HG03196 (cell line): Measurements from ENCODE around the gene SMPD2.
A peak's percentile ranks its signal among the peaks of the same experiment; 100 is the strongest.

Experiments
- ATAC-seq: cut with Tn5 transposase; IDR thresholded peaks from one replicate; pipeline ENCODE4 v1.9.1; 2021; ENCODE audit not compliant: unreplicated experiment

Gene SMPD2

DNA sequence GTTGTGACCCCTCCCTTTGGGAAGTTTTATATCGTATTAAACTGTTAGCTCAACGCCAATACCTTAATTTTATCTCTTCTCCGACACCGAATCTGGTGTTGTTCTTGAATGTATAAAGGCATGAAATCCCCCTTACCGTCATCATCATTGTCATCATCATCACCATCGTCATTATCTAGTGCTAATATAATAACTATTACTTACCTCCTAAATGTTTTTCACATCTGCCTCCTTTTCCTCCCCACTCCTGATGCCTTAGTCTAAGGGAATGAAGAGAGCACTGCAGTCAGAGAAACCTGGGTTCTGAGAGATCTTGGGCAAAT lies 43.2 kb downstream of the SMPD2 start:
- ATAC-seq = peak; percentile 10

DNA sequence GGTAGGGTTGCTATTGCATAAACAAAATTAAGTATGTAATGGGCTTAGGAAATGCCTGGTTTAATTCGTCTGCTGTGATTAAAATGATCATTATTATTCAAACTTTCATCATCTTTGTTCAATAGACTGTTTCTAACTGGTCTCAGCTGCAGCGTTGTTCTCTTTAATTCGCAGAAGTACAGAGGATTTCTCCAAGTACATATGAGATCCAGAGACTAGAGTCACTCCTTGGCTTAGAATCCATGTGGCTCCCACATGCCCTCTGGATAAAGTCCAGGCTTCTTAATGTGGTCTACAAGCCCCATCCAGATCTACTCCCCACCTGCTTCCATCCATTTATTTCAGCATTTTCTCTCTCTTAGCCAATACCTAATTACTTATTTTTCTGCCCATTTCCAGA lies 43.6 kb downstream of the SMPD2 start:
- ATAC-seq = no peak

DNA sequence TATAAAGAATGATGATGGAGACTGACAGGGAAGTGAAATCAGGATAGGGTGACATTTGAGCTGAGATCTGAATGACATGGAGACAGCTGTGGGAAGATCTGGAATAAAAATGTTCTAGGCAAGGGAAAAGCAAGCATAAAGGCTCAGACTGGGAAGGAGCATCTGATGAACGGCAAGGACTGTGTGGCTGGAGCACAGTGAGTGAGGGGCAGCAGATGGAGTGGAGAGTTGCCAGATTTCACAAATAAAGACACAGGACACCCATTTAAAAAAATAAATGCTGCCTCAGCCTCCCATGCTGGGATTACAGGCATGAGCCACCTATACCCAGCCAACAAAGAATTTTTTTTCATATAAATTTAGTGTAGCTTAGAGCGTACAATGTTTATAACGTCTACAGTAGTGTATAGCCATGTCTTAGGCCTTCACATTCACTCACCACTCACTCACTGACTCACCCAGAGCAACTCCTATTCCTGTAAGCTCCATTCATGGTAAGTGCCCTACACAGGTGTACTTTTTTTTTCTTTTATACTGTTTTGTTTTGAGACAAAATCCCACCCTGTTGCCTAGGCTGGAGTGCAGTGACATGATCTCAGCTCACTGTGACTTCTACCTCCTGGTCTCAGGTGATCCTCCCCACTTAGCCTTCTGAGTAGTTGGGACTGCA lies 44.9 kb downstream of the SMPD2 start:
- ATAC-seq = no peak

DNA sequence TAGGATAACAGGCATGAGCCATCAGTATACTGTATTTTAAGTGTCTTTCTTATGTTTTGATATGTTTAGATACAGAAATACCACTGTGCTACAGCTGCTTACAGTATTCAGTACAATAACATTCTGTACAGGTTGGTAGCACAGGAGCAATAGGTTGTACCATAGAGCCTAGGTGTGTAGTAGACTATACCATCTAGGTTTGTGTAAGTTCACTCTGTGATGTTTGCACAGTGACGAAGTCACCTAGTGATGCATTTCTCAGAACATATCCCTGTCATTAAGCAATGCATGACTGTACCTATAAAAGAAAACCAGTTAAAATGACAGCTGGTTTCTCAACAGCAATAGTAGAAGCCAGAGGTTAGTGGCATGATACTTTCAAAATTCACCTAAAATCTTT lies 45.5 kb downstream of the SMPD2 start:
- no peak for ATAC-seq

DNA sequence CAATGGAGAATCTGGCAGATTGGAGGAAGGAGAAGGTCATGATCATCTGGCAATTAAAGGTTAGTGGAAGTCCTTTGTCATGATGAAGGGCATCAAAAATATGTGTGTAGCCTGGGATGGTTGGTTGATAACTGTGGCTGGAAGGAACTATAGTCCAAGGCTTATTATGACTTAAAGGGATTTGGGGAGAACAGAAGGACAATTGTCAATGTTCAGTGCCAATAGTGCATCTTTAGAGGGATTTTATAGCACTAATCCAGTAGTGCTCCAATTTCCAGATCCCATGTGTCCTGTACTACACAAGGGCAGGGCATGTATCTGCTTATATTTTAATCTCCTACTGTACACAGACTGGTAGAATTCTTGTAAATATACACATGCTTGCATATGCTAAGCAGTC lies 47.5 kb downstream of the SMPD2 start:
- ATAC-seq = no peak

DNA sequence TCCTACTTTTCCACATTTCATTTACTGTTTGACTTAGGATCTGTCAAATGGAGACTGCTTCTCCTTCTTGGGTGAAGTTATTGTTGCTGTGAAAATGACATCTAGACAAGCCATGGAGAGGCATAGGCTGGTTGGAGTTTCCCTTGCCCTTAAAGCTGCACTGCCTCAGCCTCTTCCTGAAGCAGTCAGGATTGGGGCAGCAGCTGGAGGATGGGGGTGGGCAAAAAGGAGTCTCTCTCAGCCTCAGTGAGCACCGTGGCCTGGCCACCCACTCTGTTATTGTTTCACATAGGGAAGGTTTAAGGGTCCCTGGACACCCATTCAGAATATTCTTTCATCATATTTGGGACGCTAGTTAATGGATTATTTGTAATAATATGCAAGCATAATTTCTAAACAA lies 50.2 kb downstream of the SMPD2 start:
- ATAC-seq = no peak

DNA sequence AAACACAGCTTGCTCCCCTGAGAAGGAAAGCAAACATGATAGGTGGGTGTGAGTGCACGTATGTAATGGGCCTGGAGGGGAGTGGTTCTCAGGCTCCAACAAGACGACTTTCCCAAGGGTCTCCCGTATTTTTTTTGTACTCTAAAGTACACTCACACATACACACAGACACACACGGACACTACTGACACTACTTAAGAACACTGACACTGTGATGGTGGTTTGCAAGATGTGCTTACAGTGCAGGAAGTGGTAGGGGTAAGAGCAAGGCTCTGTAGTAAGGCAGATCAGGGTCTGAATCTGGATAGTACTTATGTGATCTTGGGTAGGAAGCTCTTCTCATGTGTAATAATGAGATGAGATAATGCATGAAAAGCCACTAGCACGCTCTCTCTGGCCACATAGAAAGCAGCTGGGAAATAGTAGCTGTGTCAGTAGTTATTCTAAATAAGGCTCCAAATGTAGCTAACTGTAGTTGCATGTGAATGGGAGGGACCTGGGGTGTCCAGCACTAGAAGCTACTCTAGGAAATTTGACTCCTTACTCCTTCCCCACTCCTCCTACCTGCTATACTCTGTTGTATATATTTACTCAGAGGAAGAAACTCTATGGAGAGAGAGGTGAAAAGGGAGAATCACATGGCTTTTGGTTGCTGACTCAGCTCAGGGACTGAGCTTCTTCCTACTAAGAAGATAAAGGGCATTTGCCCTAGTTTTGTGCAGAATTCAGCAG lies 50.8 kb downstream of the SMPD2 start:
- ATAC-seq = no peak
